OCI-LY1 (cell line): ENCODE measurements around the gene SSH2.

Experiments
- H2AFZ ChIP-seq: fragments of 200-600 bp; sonication (generic), shearing (Covaris generic); 2 replicates; pipeline ENCODE4 v1.6.0; 2014; ENCODE audit warnings: antibody characterized with exemption, mild to moderate bottlenecking, low read length
- H3F3A ChIP-seq: fragments of 200-600 bp; sonication (generic), shearing (Covaris generic); 2 replicates; pipeline ENCODE4 v1.6.0; 2014; ENCODE audit warnings: mild to moderate bottlenecking, antibody characterized with exemption, low read length, moderate library complexity; ENCODE audit not compliant: insufficient read depth
- H3K27ac ChIP-seq: fragments of 200-600 bp; sonication (generic); 2 replicates; pipeline ENCODE4 v1.5.1; 2014; ENCODE audit warnings: low read length, mixed run types, mild to moderate bottlenecking, low read depth; ENCODE audit not compliant: poor library complexity, severe bottlenecking
- H3K27me3 ChIP-seq: fragments of 200-600 bp; sonication (generic); 2 replicates; pipeline ENCODE4 v1.6.0; 2014; ENCODE audit warnings: antibody characterized with exemption, mild to moderate bottlenecking, low read length, moderate library complexity; ENCODE audit not compliant: insufficient read depth
- H3K36me3 ChIP-seq: fragments of 200-600 bp; sonication (generic); 2 replicates; pipeline ENCODE4 v1.6.1; 2014; ENCODE audit warnings: mild to moderate bottlenecking, antibody characterized with exemption, low read length, moderate library complexity, mixed read lengths; ENCODE audit not compliant: insufficient read depth
- H3K4me1 ChIP-seq: fragments of 200-600 bp; sonication (generic); 2 replicates; pipeline ENCODE4 v1.5.1; 2014; ENCODE audit warnings: mild to moderate bottlenecking, low read length, moderate library complexity; ENCODE audit not compliant: insufficient read depth, severe bottlenecking
- H3K4me2 ChIP-seq: fragments of 200-600 bp; sonication (generic), shearing (Covaris generic); 2 replicates; pipeline ENCODE4 v1.6.1; 2014; ENCODE audit warnings: low read length
- H3K4me3 ChIP-seq: fragments of 200-600 bp; sonication (generic); 2 replicates; pipeline ENCODE4 v1.5.1; 2014; ENCODE audit warnings: low read length, low read depth, mild to moderate bottlenecking, mixed read lengths; ENCODE audit not compliant: poor library complexity, severe bottlenecking
- H3K79me2 ChIP-seq: fragments of 200-600 bp; shearing (Covaris generic); 2 replicates; pipeline ENCODE4 v1.6.1; 2016; ENCODE audit warnings: mixed run types, low read length, mixed read lengths; ENCODE audit not compliant: insufficient read depth
- H3K9ac ChIP-seq: fragments of 200-600 bp; sonication (generic), shearing (Covaris generic); 2 replicates; pipeline ENCODE4 v1.6.1; 2014; ENCODE audit warnings: mild to moderate bottlenecking, low read length, mixed read lengths
- H3K9me2 ChIP-seq: fragments of 200-600 bp; sonication (generic), shearing (Covaris generic); 2 replicates; pipeline ENCODE4 v1.6.1; 2014; ENCODE audit warnings: low read depth, mild to moderate bottlenecking, low read length, mixed read lengths
- H3K9me3 ChIP-seq: fragments of 200-600 bp; shearing (Covaris generic); 2 replicates; pipeline ENCODE4 v1.6.1; 2014; ENCODE audit warnings: low read length, mixed read lengths
- H4K20me1 ChIP-seq: fragments of 200-600 bp; sonication (generic), shearing (Covaris generic); 2 replicates; pipeline ENCODE4 v1.6.0; 2016; ENCODE audit warnings: mild to moderate bottlenecking, low read length; ENCODE audit not compliant: insufficient read depth
- EZH2 ChIP-seq: fragments of 200-600 bp; sonication (generic), shearing (Covaris generic); IDR thresholded peaks from 2 replicates; pipeline ENCODE4 v1.8.0; 2017; ENCODE audit warnings: borderline replicate concordance, mixed run types, mild to moderate bottlenecking, antibody characterized with exemption, low read length, moderate library complexity, mixed read lengths
- TF ChIP-seq, protein P1 (sequence below): fragments of 200-600 bp; sonication (generic), shearing (Covaris generic); IDR thresholded peaks from 2 replicates; pipeline ENCODE4 v1.5.1; 2017; ENCODE audit warnings: mild to moderate bottlenecking, antibody characterized with exemption, low read length, moderate library complexity, mixed read lengths

SSH2 gene

DNA sequence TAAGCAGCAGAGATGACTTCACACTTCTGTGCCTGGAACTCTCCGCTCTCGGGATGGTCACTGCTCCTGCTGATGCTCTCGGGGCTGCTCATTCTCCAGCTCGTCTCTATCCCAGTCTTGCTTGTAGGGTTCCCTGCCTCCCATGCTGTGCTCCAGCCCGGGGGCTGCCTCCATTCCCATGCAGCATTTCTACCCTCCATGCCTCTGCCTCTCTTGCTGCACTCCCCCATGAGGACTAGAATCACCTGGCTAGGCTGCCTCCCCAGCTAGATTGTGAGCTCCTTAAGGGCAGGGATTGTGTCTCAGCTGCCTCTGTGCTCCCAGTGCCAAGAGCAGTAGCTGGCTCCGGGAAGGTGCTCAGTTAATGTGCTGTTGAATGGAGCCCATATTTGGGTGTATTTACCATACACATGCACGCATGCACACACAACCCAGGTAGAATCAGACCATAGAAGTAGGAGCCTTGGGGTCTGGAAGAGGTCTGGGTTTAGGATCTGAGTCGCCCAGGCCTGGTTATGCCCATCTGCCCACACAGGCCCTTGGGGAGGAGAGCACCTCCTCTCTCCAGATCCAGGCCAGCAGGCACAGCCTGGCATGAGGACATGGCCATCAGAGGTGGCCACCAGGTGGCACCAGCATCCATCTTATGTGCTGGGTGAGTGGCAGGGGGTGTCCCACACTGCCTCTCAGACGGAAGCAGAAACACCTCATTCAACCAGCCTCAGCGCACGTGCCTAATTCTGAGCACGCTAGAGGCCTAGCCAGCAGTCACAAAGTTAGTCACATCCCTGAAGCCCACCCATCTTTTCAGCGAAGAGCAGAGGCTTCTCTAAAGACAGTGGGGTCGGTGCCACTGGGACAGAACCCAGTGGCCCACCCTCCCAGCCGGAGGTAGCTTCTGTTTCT, 349.9 kb downstream of the SSH2 start:
- H3F3A ChIP-seq, result no peaks in the 10 kb centered on the region
- H3K4me3 ChIP-seq, result no peak overlapping the region
- no peaks in the 10 kb centered on the region for H3K79me2 ChIP-seq
- no peak overlapping the region for H3K9ac ChIP-seq
- no peak overlapping the region for H3K4me2 ChIP-seq
- peaks cover 18% of the 10 kb centered on the region for H3K4me1 ChIP-seq
- H4K20me1 ChIP-seq, result no peaks in the 10 kb centered on the region
- H3K36me3 ChIP-seq, result peaks cover 71% of the 10 kb centered on the region
- no peaks in the 10 kb centered on the region for H3K27me3 ChIP-seq
- no peaks in the 10 kb centered on the region for H3K9me2 ChIP-seq
- H3K27ac ChIP-seq, result peak overlapping the region; percentile 32
- no peak for TF ChIP-seq EZH2
- TF ChIP-seq, protein P1, sequence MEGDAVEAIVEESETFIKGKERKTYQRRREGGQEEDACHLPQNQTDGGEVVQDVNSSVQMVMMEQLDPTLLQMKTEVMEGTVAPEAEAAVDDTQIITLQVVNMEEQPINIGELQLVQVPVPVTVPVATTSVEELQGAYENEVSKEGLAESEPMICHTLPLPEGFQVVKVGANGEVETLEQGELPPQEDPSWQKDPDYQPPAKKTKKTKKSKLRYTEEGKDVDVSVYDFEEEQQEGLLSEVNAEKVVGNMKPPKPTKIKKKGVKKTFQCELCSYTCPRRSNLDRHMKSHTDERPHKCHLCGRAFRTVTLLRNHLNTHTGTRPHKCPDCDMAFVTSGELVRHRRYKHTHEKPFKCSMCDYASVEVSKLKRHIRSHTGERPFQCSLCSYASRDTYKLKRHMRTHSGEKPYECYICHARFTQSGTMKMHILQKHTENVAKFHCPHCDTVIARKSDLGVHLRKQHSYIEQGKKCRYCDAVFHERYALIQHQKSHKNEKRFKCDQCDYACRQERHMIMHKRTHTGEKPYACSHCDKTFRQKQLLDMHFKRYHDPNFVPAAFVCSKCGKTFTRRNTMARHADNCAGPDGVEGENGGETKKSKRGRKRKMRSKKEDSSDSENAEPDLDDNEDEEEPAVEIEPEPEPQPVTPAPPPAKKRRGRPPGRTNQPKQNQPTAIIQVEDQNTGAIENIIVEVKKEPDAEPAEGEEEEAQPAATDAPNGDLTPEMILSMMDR, result peak; percentile 96
- no peaks in the 10 kb centered on the region for H3K9me3 ChIP-seq
- H2AFZ ChIP-seq, result no peak overlapping the region

DNA sequence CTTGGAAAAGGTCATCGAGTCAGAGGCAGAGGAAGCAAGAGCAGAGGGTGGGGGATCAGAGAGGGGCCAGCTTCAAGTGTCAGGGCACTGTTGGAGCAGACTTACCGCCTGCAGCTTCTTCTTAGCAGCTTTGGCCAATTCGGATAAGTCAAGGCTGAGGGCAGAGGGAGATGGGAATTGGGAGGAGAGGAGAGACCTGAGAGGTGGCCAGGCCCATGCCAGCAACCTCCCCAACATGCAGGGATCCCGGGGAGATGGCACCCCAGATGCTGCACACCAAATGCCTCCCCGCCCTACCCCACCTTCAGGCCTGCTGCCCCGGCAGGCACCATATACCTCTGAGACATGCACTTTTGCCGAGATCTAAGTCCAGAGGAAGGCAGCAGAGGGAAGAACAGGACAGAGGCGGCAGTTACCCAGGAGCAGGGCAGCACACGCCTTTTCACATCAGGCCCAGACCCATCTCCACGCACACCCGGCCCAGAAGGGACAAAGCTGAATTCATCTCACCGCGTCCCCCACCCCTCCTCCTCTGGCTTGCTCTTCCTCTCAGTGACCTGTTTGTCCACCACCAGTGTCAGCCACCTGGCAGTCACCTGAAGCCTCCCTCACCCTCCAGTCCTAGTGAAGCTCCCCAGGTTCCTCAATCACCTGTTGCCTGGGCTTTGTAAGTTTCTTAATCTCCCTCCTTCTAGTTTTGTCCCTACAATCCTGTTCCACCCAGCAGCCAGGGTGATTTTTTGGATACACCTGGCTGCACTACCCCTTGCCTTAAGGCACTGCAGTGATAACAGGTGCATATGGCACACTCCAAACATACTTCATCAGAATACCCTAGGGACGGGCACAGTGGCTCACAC, 351.2 kb downstream of the SSH2 start:
- Histone ChIP-seq H3K9ac (no peak overlapping the region), H3F3A (no peaks in the 10 kb centered on the region), H3K27me3 (no peaks in the 10 kb centered on the region), H3K4me2 (no peak overlapping the region), H3K79me2 (no peaks in the 10 kb centered on the region), H4K20me1 (no peaks in the 10 kb centered on the region), H3K9me2 (no peaks in the 10 kb centered on the region), H3K4me3 (no peak overlapping the region), H3K36me3 (peaks cover 81% of the 10 kb centered on the region), H3K9me3 (no peaks in the 10 kb centered on the region), H2AFZ (no peak overlapping the region), H3K27ac (no peak overlapping the region), H3K4me1 (peaks cover 6% of the 10 kb centered on the region)
- TF ChIP-seq, protein P1, result no peak
- TF ChIP-seq EZH2, result no peak

DNA sequence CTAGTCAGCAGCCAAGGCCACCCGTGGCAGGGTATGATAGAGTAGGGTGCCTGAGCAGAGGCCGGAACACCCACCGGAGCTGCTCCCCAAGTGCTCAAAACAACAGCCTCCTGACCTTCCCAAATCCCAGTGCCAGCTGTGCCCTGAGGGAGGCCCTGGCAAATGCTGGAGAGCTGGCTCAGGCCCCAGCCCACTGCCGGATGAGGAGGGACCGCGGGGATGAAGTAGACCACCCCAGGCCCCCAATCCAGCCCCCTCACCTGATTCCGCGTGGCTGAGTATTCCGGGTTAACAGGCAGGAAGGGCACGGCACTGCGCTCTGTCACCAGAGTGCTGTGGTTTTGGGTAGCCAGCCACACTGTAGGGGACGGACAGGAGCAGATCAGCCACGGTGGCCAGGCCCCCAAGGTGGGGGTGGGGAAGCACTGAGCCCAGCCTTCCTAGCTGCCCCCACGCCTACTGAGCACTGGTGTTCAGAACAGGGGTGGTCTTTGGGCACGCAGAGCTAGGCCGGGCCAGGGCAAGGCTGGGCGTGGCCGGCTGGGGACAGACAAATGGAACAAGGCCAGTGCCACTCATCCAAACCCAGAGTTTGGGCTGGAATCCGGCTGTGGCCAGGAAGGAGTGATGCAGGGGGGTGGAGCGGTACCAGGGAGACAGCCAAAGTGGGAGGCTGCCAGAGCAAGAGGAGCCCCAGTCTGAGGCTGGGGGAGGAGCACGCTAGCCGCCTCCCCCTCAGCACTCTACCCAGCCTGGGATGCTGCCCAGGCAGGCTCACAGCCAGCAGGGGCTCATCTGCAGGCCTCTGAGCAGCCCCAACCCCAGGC, 352.4 kb downstream of the SSH2 start:
- no peaks in the 10 kb centered on the region for H3K9me2 ChIP-seq
- H3K9ac ChIP-seq, result no peak overlapping the region
- H3K27ac ChIP-seq, result no peak overlapping the region
- H3K4me1 ChIP-seq, result peaks cover 12% of the 10 kb centered on the region
- no peak overlapping the region for H3K4me2 ChIP-seq
- no peaks in the 10 kb centered on the region for H3K27me3 ChIP-seq
- peaks cover 79% of the 10 kb centered on the region; the same call in 1 of the 2 replicates for H3K36me3 ChIP-seq
- TF ChIP-seq EZH2, result no peak
- TF ChIP-seq, protein P1, result no peak
- H2AFZ ChIP-seq, result no peak overlapping the region
- no peaks in the 10 kb centered on the region for H3F3A ChIP-seq
- no peaks in the 10 kb centered on the region for H3K9me3 ChIP-seq
- H3K79me2 ChIP-seq, result no peaks in the 10 kb centered on the region
- H4K20me1 ChIP-seq, result no peaks in the 10 kb centered on the region
- H3K4me3 ChIP-seq, result no peak overlapping the region
